ENCODE measurements around the gene TIMM44. TPM values are rescaled to one million over a fixed set of nuclear protein-coding genes. Genes with fewer than 3 reads are reported as not detected.

Gene TIMM44
- total and polyA plus RNA-seq, 7 experiments from 2014 or later = 16.7 to 97.6 (median 67.5) TPM

GRCh38 chr19:7977723-7978040, 34.2 kb upstream of the TIMM44 start:
- no peak overlapping the region for H3K27ac ChIP-seq (ENCODE audit: low read depth, low read length)
- Mint-ChIP-seq H3K9me3 (no peaks in the 10 kb centered on the region), H3K27ac (no peak overlapping the region), H3K27me3 (no peaks in the 10 kb centered on the region), H3K4me3 (no peak overlapping the region), H3K36me3 (peaks cover 0 to 13% (median 2%) of the 10 kb centered on the region in 5 donors), H3K4me1 (peaks cover 0 to 2% (median 0%) of the 10 kb centered on the region in 7 donors)
- no peaks in the 10 kb centered on the region for H3K9me3 ChIP-seq (ENCODE audit: control insufficient read depth in 2 of 3, low read length in 3 of 3)
- peaks cover 0 to 88% (median 6%) of the 10 kb centered on the region in 3 experiments for H3K36me3 ChIP-seq (ENCODE audit: control insufficient read depth in 2 of 3, insufficient read depth in 3 of 3, low read length in 3 of 3)
- no peaks in the 10 kb centered on the region for H3K27me3 ChIP-seq (ENCODE audit: control insufficient read depth in 2 of 2, insufficient read depth in 2 of 2, low read length in 2 of 2)
- DNase-seq = no peak
- intact Hi-C loops (cut with micrococcal nuclease) = no loop called here
- no peak for ATAC-seq
- no peak overlapping the region for H3K4me3 ChIP-seq (ENCODE audit: low read length)
- CTCF ChIA-PET = no interaction called here
- POLR2A ChIA-PET = no interaction called here
- no peaks in the 10 kb centered on the region for H3K4me1 ChIP-seq (ENCODE audit: control insufficient read depth in 2 of 2, insufficient read depth in 2 of 2, low read length in 2 of 2)

- Histone ChIP-seq H3K36me3 (ENCODE audit: control insufficient read depth in 2 of 3, insufficient read depth in 3 of 3, low read length in 3 of 3) (peaks cover 0 to 87% (median 6%) of the 10 kb centered on the region in 3 experiments), H3K27ac (ENCODE audit: low read depth, low read length) (no peak overlapping the region), H3K27me3 (ENCODE audit: control insufficient read depth in 2 of 2, insufficient read depth in 2 of 2, low read length in 2 of 2) (no peaks in the 10 kb centered on the region), H3K4me1 (ENCODE audit: control insufficient read depth in 2 of 2, insufficient read depth in 2 of 2, low read length in 2 of 2) (no peaks in the 10 kb centered on the region), H3K9me3 (ENCODE audit: control insufficient read depth in 2 of 3, low read length in 3 of 3) (no peaks in the 10 kb centered on the region), H3K4me3 (ENCODE audit: low read length) (no peak overlapping the region)
- ChIA-PET POLR2A (no interaction called here), CTCF (no interaction called here)
- no peaks in the 10 kb centered on the region for H3K9me3 Mint-ChIP-seq
- peaks cover 0 to 2% (median 0%) of the 10 kb centered on the region in 7 donors for H3K4me1 Mint-ChIP-seq
- H3K27ac Mint-ChIP-seq = no peak overlapping the region
- intact Hi-C loops (cut with micrococcal nuclease) = no loop called here
- no peaks in the 10 kb centered on the region for H3K27me3 Mint-ChIP-seq
- ATAC-seq (no peak), DNase-seq (no peak)
- peaks cover 0 to 12% (median 2%) of the 10 kb centered on the region in 5 donors for H3K36me3 Mint-ChIP-seq
- H3K4me3 Mint-ChIP-seq = no peak overlapping the region
Observed at GRCh38 chr19:7977021-7977722, 33.7 kb upstream of the TIMM44 start.

GRCh38 chr19:7976461-7976860, 33.0 kb upstream of the TIMM44 start:
- Mint-ChIP-seq H3K36me3 (peaks cover 0 to 12% (median 2%) of the 10 kb centered on the region in 5 donors), H3K4me3 (no peak overlapping the region), H3K9me3 (no peaks in the 10 kb centered on the region), H3K27ac (no peak overlapping the region), H3K4me1 (peaks cover 0 to 2% (median 0%) of the 10 kb centered on the region in 7 donors), H3K27me3 (no peaks in the 10 kb centered on the region)
- POLR2A ChIA-PET = no interaction called here
- no peak overlapping the region for H3K27ac ChIP-seq (ENCODE audit: low read depth, low read length)
- CTCF ChIA-PET = no interaction called here
- H3K4me1 ChIP-seq (ENCODE audit: control insufficient read depth in 2 of 2, insufficient read depth in 2 of 2, low read length in 2 of 2) = no peaks in the 10 kb centered on the region
- intact Hi-C loops (cut with micrococcal nuclease) = no loop called here
- DNase-seq = no peak
- ATAC-seq = no peak
- H3K9me3 ChIP-seq (ENCODE audit: control insufficient read depth in 2 of 3, low read length in 3 of 3) = no peaks in the 10 kb centered on the region
- peaks cover 0 to 87% (median 6%) of the 10 kb centered on the region in 3 experiments for H3K36me3 ChIP-seq (ENCODE audit: control insufficient read depth in 2 of 3, insufficient read depth in 3 of 3, low read length in 3 of 3)
- H3K27me3 ChIP-seq (ENCODE audit: control insufficient read depth in 2 of 2, insufficient read depth in 2 of 2, low read length in 2 of 2) = no peaks in the 10 kb centered on the region
- no peak overlapping the region for H3K4me3 ChIP-seq (ENCODE audit: low read length)

GRCh38 chr19:7975037-7975436, 31.6 kb upstream of the TIMM44 start:
- Mint-ChIP-seq H3K4me3 (no peak overlapping the region), H3K27me3 (no peaks in the 10 kb centered on the region), H3K36me3 (peaks cover 0 to 8% (median 2%) of the 10 kb centered on the region in 5 donors), H3K9me3 (no peaks in the 10 kb centered on the region), H3K27ac (no peak overlapping the region), H3K4me1 (no peaks in the 10 kb centered on the region)
- ATAC-seq (no peak), DNase-seq (no peak)
- CTCF ChIA-PET = no interaction called here
- Histone ChIP-seq H3K4me1 (ENCODE audit: control insufficient read depth in 2 of 2, insufficient read depth in 2 of 2, low read length in 2 of 2) (no peaks in the 10 kb centered on the region), H3K4me3 (ENCODE audit: low read length) (no peak overlapping the region), H3K36me3 (ENCODE audit: control insufficient read depth in 2 of 3, insufficient read depth in 3 of 3, low read length in 3 of 3) (peaks cover 0 to 79% (median 1%) of the 10 kb centered on the region in 3 experiments), H3K27ac (ENCODE audit: low read depth, low read length) (no peak overlapping the region), H3K9me3 (ENCODE audit: control insufficient read depth in 2 of 3, low read length in 3 of 3) (no peaks in the 10 kb centered on the region), H3K27me3 (ENCODE audit: control insufficient read depth in 2 of 2, insufficient read depth in 2 of 2, low read length in 2 of 2) (no peaks in the 10 kb centered on the region)
- POLR2A ChIA-PET = no interaction called here
- intact Hi-C loops (cut with micrococcal nuclease) = no loop called here

GRCh38 chr19:7973883-7974282, 30.4 kb upstream of the TIMM44 start:
- DNase-seq (no peak), ATAC-seq (no peak)
- H3K4me1 Mint-ChIP-seq = no peaks in the 10 kb centered on the region
- peak overlapping the region in 1 of 9 donors; percentile 86 for H3K27ac Mint-ChIP-seq
- ChIA-PET POLR2A (no interaction called here), CTCF (no interaction called here)
- Histone ChIP-seq H3K4me1 (ENCODE audit: control insufficient read depth in 2 of 2, insufficient read depth in 2 of 2, low read length in 2 of 2) (no peaks in the 10 kb centered on the region), H3K9me3 (ENCODE audit: control insufficient read depth in 2 of 3, low read length in 3 of 3) (no peaks in the 10 kb centered on the region), H3K27me3 (ENCODE audit: control insufficient read depth in 2 of 2, insufficient read depth in 2 of 2, low read length in 2 of 2) (no peaks in the 10 kb centered on the region), H3K36me3 (ENCODE audit: control insufficient read depth in 2 of 3, insufficient read depth in 3 of 3, low read length in 3 of 3) (peaks cover 0 to 77% (median 0%) of the 10 kb centered on the region in 3 experiments), H3K27ac (ENCODE audit: low read depth, low read length) (no peak overlapping the region), H3K4me3 (ENCODE audit: low read length) (no peak overlapping the region)
- no peak overlapping the region for H3K4me3 Mint-ChIP-seq
- intact Hi-C loops (cut with micrococcal nuclease) = no loop called here
- H3K9me3 Mint-ChIP-seq = no peaks in the 10 kb centered on the region
- H3K27me3 Mint-ChIP-seq = no peaks in the 10 kb centered on the region
- H3K36me3 Mint-ChIP-seq = peaks cover 0 to 8% (median 2%) of the 10 kb centered on the region in 5 donors

GRCh38 chr19:7971553-7972520, 28.4 kb upstream of the TIMM44 start:
- Mint-ChIP-seq H3K27me3 (no peaks in the 10 kb centered on the region), H3K4me1 (no peaks in the 10 kb centered on the region), H3K36me3 (peaks cover 0 to 14% (median 2%) of the 10 kb centered on the region in 5 donors), H3K4me3 (no peak overlapping the region), H3K27ac (no peak overlapping the region), H3K9me3 (no peaks in the 10 kb centered on the region)
- Histone ChIP-seq H3K9me3 (ENCODE audit: control insufficient read depth in 2 of 3, low read length in 3 of 3) (no peaks in the 10 kb centered on the region), H3K27me3 (ENCODE audit: control insufficient read depth in 2 of 2, insufficient read depth in 2 of 2, low read length in 2 of 2) (no peaks in the 10 kb centered on the region), H3K4me3 (ENCODE audit: low read length) (no peak overlapping the region), H3K36me3 (ENCODE audit: control insufficient read depth in 2 of 3, insufficient read depth in 3 of 3, low read length in 3 of 3) (peaks cover 0 to 77% (median 5%) of the 10 kb centered on the region in 3 experiments), H3K4me1 (ENCODE audit: control insufficient read depth in 2 of 2, insufficient read depth in 2 of 2, low read length in 2 of 2) (no peaks in the 10 kb centered on the region), H3K27ac (ENCODE audit: low read depth, low read length) (no peak overlapping the region)
- POLR2A ChIA-PET = no interaction called here
- no peak for DNase-seq
- CTCF ChIA-PET = no interaction called here
- no peak for ATAC-seq
- intact Hi-C loops (cut with micrococcal nuclease) = loop anchor here in 1 of 2 donors (1.0 kb wide), 1 partner anchor 30 kb away; no protein-coding TSS in a partner anchor
